A673 (cell line): Measurements from ENCODE around the gene PRICKLE1. TPM values are rescaled to one million over a fixed set of nuclear protein-coding genes. Genes with fewer than 3 reads are reported as not detected.

ENCODE experiments used
- BruUV-seq: library from RNA; stranded (reverse); fragments of 400-500 nt; replicated peaks from 2 replicates; lab custom pipeline; 2021; lab: Mats Ljungman, UMichigan
- CTCF ChIA-PET: fragments of 300-600 bp; sonication (Branson Sonifier 250); formaldehyde crosslinking; loops from one replicate; lab custom pipeline; 2022; ENCODE audit warnings: antibody characterized with exemption; lab: Charles Lee
- POLR2A ChIA-PET: fragments of 300-600 bp; sonication (Branson Sonifier 250); formaldehyde crosslinking; loops from one replicate; lab custom pipeline; 2022; ENCODE audit warnings: antibody characterized with exemption; ENCODE audit not compliant: low non-redundant PET; lab: Charles Lee
- DNase-seq: peaks from one replicate; pipeline ENCODE4 v3.0.0-alpha.2; 2015; ENCODE audit warnings: low spot score
- H3K27ac ChIP-seq: fragments of 200-600 bp; sonication (generic); 2 replicates; pipeline ENCODE4 v1.5.1; 2016; ENCODE audit warnings: mixed run types, low read depth, mild to moderate bottlenecking, mixed read lengths, antibody characterized with exemption, low read length; ENCODE audit not compliant: poor library complexity, severe bottlenecking
- H3K27me3 ChIP-seq: fragments of 200-600 bp; sonication (generic); replicated peaks from 2 replicates; pipeline ENCODE4 v1.6.1; 2017; ENCODE audit warnings: mixed run types, low read depth, mild to moderate bottlenecking, mixed read lengths, antibody characterized with exemption, low read length; ENCODE audit not compliant: insufficient read depth, poor library complexity
- H3K36me3 ChIP-seq: fragments of 200-600 bp; sonication (generic); 2 replicates; pipeline ENCODE4 v1.6.1; 2016; ENCODE audit warnings: mixed run types, mild to moderate bottlenecking, mixed read lengths, antibody characterized with exemption, low read length; ENCODE audit not compliant: insufficient read depth, poor library complexity, severe bottlenecking
- H3K4me1 ChIP-seq: fragments of 200-600 bp; sonication (generic); 2 replicates; pipeline ENCODE4 v1.6.1; 2017; ENCODE audit warnings: mixed run types, mild to moderate bottlenecking, mixed read lengths, antibody characterized with exemption, low read length; ENCODE audit not compliant: insufficient read depth, poor library complexity, severe bottlenecking
- H3K4me3 ChIP-seq: fragments of 200-600 bp; sonication (generic); 2 replicates; pipeline ENCODE4 v1.5.1; 2016; ENCODE audit warnings: low read depth, mixed run types, mild to moderate bottlenecking, mixed read lengths, low read length; ENCODE audit not compliant: poor library complexity, severe bottlenecking
- H3K9me3 ChIP-seq: fragments of 200-600 bp; sonication (generic); 2 replicates; pipeline ENCODE4 v1.6.1; 2016; ENCODE audit warnings: mixed run types, low read depth, mild to moderate bottlenecking, mixed read lengths, antibody characterized with exemption, low read length; ENCODE audit not compliant: poor library complexity, severe bottlenecking
- CTCF ChIP-seq: fragments of 300-800, 200-600 bp; sonication (generic); conservative IDR thresholded peaks from 2 replicates; pipeline ENCODE4 v1.5.1; 2017; ENCODE audit warnings: low read depth, mild to moderate bottlenecking, antibody characterized with exemption, low read length, moderate library complexity, mixed read lengths
- EZH2 ChIP-seq: fragments of 200-600 bp; sonication (generic); IDR thresholded peaks from 2 replicates; pipeline ENCODE4 v1.6.1; 2017; ENCODE audit warnings: borderline replicate concordance, low read depth, mild to moderate bottlenecking, mixed read lengths, antibody characterized with exemption, low read length; ENCODE audit not compliant: poor library complexity, severe bottlenecking
- intact Hi-C: fragments of 100-400 bp; cut with micrococcal nuclease; formaldehyde crosslinking; loops from one replicate; pipeline ENCODE4 v1.10.0; 2022; ENCODE audit not compliant: unreplicated experiment
- total RNA-seq: library from RNA; stranded (reverse); gene quantifications from 2 replicates; pipeline ENCODE4 v1.2.3, GENCODE V29; 2021

Gene PRICKLE1
- total RNA-seq, 1 experiment from 2014 or later: 1.1 TPM

- ChIA-PET CTCF (no interaction called here), POLR2A (no interaction called here)
- Histone ChIP-seq H3K36me3 (no peaks in the 10 kb centered on the region), H3K9me3 (no peaks in the 10 kb centered on the region), H3K27ac (no peak overlapping the region), H3K4me3 (no peak overlapping the region), H3K4me1 (no peaks in the 10 kb centered on the region), H3K27me3 (no peaks in the 10 kb centered on the region)
- intact Hi-C loops: no loop called here
- DNase-seq: no peak
- no peak for TF ChIP-seq EZH2
- TF ChIP-seq CTCF: no peak
- BruUV-seq: no TSS peak
Measured at GRCh38 chr12:42432517-42433140, 156.9 kb downstream of the PRICKLE1 start.

GRCh38 chr12:42428850-42429249, 160.7 kb downstream of the PRICKLE1 start:
- no TSS peak for BruUV-seq
- intact Hi-C loops: no loop called here

GRCh38 chr12:42426746-42427145, 162.8 kb downstream of the PRICKLE1 start:
- H3K36me3 ChIP-seq: no peaks in the 10 kb centered on the region
- CTCF ChIA-PET: interaction anchor here (0.6 kb wide), 1 partner anchor 1119 kb away, joined by 3 read pairs; no protein-coding TSS in a partner anchor
- no peaks in the 10 kb centered on the region for H3K27me3 ChIP-seq
- H3K4me1 ChIP-seq: peaks cover 17% of the 10 kb centered on the region
- no peak overlapping the region for H3K27ac ChIP-seq
- DNase-seq: peak; percentile 51
- no TSS peak for BruUV-seq
- intact Hi-C loops: no loop called here
- no peak overlapping the region for H3K4me3 ChIP-seq
- H3K9me3 ChIP-seq: no peaks in the 10 kb centered on the region
- POLR2A ChIA-PET: no interaction called here
- TF ChIP-seq CTCF: no peak
- no peak for TF ChIP-seq EZH2

More at GRCh38 chr12:42428850-42429249, 160.7 kb downstream of the PRICKLE1 start:
- Histone ChIP-seq H3K4me3 (no peak overlapping the region), H3K4me1 (peaks cover 14% of the 10 kb centered on the region), H3K9me3 (no peaks in the 10 kb centered on the region), H3K36me3 (no peaks in the 10 kb centered on the region), H3K27me3 (no peaks in the 10 kb centered on the region), H3K27ac (no peak overlapping the region)
- CTCF ChIA-PET: no interaction called here
- no peak for DNase-seq
- POLR2A ChIA-PET: no interaction called here
- TF ChIP-seq EZH2: no peak
- no peak for TF ChIP-seq CTCF
